GM19351 (cell line): ENCODE data around the gene SPCS3.
"Not testable (repeated sequence)": the region's sequence is repeated elsewhere in the genome, so short reads cannot be mapped to it uniquely, and the experiment has no call there.

Experiments used
- ATAC-seq: cut with Tn5 transposase; IDR thresholded peaks from one replicate; pipeline ENCODE4 v1.9.1; 2021; ENCODE audit warnings: mild to moderate bottlenecking, moderate library complexity; ENCODE audit not compliant: unreplicated experiment

The SPCS3 gene

GRCh38 chr4:176340871-176341685 is 21.3 kb downstream of the SPCS3 start:
- ATAC-seq: peak; percentile 75

GRCh38 chr4:176342384-176342783 is 22.6 kb downstream of the SPCS3 start:
- ATAC-seq: no peak

GRCh38 chr4:176343286-176343685 is 23.5 kb downstream of the SPCS3 start:
- no peak for ATAC-seq

GRCh38 chr4:176345346-176345745 is 25.6 kb downstream of the SPCS3 start:
- not testable (repeated sequence) for ATAC-seq

GRCh38 chr4:176346836-176347235 is 27.1 kb downstream of the SPCS3 start:
- not testable (repeated sequence) for ATAC-seq

- no peak for ATAC-seq
Measured at GRCh38 chr4:176350671-176351070, 30.9 kb downstream of the SPCS3 start.

- no peak for ATAC-seq
Measured at GRCh38 chr4:176354884-176355283, 35.1 kb downstream of the SPCS3 start.

- peak; percentile 99 for ATAC-seq
Measured at GRCh38 chr4:176357359-176358082, 37.8 kb downstream of the SPCS3 start.

GRCh38 chr4:176358083-176358469 is 38.3 kb downstream of the SPCS3 start:
- no peak for ATAC-seq

GRCh38 chr4:176359590-176359989 is 39.8 kb downstream of the SPCS3 start:
- no peak for ATAC-seq

- no peak for ATAC-seq
Measured at GRCh38 chr4:176360446-176360845, 40.7 kb downstream of the SPCS3 start.

GRCh38 chr4:176363072-176363471 is 43.3 kb downstream of the SPCS3 start:
- ATAC-seq: peak; percentile 81

GRCh38 chr4:176367771-176368465 is 48.2 kb downstream of the SPCS3 start:
- ATAC-seq: no peak

- no peak for ATAC-seq
Measured at GRCh38 chr4:176376032-176376614, 56.4 kb downstream of the SPCS3 start.

GRCh38 chr4:176377780-176378179 is 58.0 kb downstream of the SPCS3 start:
- peak; percentile 85 for ATAC-seq

- ATAC-seq: no peak
Measured at GRCh38 chr4:176380352-176381157, 60.8 kb downstream of the SPCS3 start.
